Transverse colon (tissue), 4 donors: Measurements from ENCODE around the gene CCDC40. TPM values are rescaled to one million over a fixed set of nuclear protein-coding genes. Genes with fewer than 3 reads are reported as not detected.

Source experiments
- DNase-seq: peaks from one replicate; pipeline ENCODE4 v3.0.0-alpha.2; 2019
- H3K27ac ChIP-seq, 4 donors: fragments of 200-600 bp; sonication (generic); 2 replicates each; pipeline ENCODE4 v1.5.1; 2016 to 2018; ENCODE audit warnings: inconsistent platforms in 4 of 4
- H3K27me3 ChIP-seq: fragments of 200-600 bp; sonication (generic); 2 replicates; pipeline ENCODE4 v1.5.1; 2017; ENCODE audit warnings: inconsistent platforms
- H3K36me3 ChIP-seq, 4 donors: fragments of 200-600 bp; sonication (generic); 2 replicates each; pipeline ENCODE4 v1.5.1; 2017 to 2019; ENCODE audit warnings: inconsistent platforms in 4 of 4
- H3K4me1 ChIP-seq, 4 donors: fragments of 200-600 bp; sonication (generic); 2 replicates each; pipeline ENCODE4 v1.5.1; 2017 to 2020; ENCODE audit warnings: inconsistent platforms in 4 of 4
- H3K4me3 ChIP-seq, 4 donors: fragments of 200-600 bp; sonication (generic); 1 replicate in 1 of 4; 2 replicates in 3 of 4; pipeline versions ENCODE4 v1.5.1 to v1.6.1; 2017 to 2019; ENCODE audit warnings: inconsistent platforms in 4 of 4
- H3K9me3 ChIP-seq, 2 donors: fragments of 200-600 bp; sonication (generic); 2 replicates each; pipeline ENCODE4 v1.5.1; 2017 to 2019; ENCODE audit warnings: inconsistent platforms in 2 of 2
- EP300 ChIP-seq: sonication (generic); formaldehyde crosslinking; IDR thresholded peaks from one replicate; pipeline ENCODE4 v1.6.1; 2017; ENCODE audit warnings: antibody characterized with exemption, low read depth
- POLR2A ChIP-seq: fragments of 450-650 bp; IDR thresholded peaks from one replicate; pipeline ENCODE4 v1.6.1; 2016; ENCODE audit warnings: antibody characterized with exemption, mild to moderate bottlenecking, moderate library complexity
- POLR2AphosphoS5 ChIP-seq, 3 donors: sonication (generic); formaldehyde crosslinking; IDR thresholded peaks; one replicate each; pipeline ENCODE4 v1.6.1; 2016; ENCODE audit warnings: antibody characterized with exemption in 3 of 3
- WGBS, 2 donors: methylation state at CpG; one replicate each; pipeline ENCODE4 v1.1.5; 2018; ENCODE audit warnings: low coverage in 1 of 2; 5-methylcytosine and 5-hydroxymethylcytosine counted together
- in situ Hi-C, 4 donors: fragments of 200-750 bp; cut with MboI; loops; one replicate each; pipeline versions ENCODE4 v1.15.0 to v1.15.1; 2017; ENCODE audit warnings: low sequenced_read_pairs in 3 of 4, low pct_ligation_motif_present in 1 of 4, low pct_unique_long_range_greater_than_20kb in 1 of 4
- intact Hi-C: fragments of 100-400 bp; cut with DNase I; formaldehyde crosslinking; loops from one replicate; pipeline ENCODE4 v1.15.1; 2023; ENCODE audit warnings: low total_unique reads
- total RNA-seq, 4 donors: library from RNA; depleted of rRNA; stranded (reverse); fragments of >200 nt; gene quantifications; one replicate each; pipeline ENCODE4 v1.1.0, GENCODE V29; 2016
- TF ChIP-seq, protein P1 (sequence below), 5 experiments: fragments of 200-600 bp in 3 of 5; fragments of 450-650 bp in 2 of 5; sonication (generic) in 3 of 5; IDR thresholded peaks; 1 replicate in 2 of 5; 2 replicates in 3 of 5; pipeline ENCODE4 v1.5.1; 2016 to 2017; ENCODE audit warnings: antibody characterized with exemption in 5 of 5, inconsistent platforms in 3 of 5, mild to moderate bottlenecking in 2 of 5, moderate library complexity in 1 of 5

CCDC40 gene
- total RNA-seq, 4 donors from 2014 or later, result 0.75 to 2.8 (median 2.0) TPM

DNA sequence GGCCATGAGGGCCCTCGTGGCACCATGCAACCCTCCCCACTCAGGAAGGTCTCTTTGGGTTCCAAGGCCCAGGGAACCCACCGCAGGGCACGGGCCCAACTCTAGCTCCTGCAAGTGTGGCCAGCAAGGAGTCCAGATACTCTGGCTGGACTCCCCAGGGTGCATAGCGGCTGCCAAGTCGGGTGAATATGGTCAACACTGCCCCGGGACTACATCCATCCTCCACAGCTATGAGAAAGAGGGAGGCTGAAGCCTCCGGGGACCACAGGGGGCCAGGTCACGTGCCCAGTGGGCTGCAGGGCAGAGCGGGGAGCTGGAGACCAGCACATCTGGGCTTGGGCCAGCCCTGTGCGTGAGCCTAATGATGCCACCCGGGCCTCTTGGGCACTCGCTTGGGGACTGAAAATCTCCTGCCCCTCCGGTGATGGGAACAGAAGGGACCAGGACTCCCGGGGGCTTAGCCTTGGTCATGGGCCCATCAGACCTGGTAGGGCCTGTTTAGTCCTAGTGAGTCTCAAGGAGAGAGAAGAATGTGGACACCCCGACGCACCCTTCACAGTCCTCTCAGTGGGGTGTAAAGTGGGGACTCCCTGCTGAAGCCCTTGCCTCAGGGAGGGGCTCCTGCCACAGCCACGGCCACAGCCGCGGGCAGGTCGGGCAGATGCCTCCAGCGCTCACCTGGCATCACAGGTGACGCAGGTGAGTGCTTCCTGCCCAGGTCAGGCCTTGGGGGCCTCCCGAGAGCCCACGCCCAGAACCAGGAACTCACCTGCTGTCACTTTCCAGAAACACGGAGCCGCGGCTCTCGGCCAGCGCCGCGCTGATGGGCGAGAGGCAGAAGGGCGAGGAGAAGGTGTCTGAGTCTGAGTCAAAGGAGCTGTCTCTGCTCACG, 26.8 kb upstream of the CCDC40 start:
- Histone ChIP-seq H3K36me3 (no peaks in the 10 kb centered on the region), H3K9me3 (no peaks in the 10 kb centered on the region), H3K4me3 (no peak overlapping the region), H3K27ac (no peak overlapping the region), H3K4me1 (peaks cover 4 to 13% (median 8%) of the 10 kb centered on the region in 4 donors), H3K27me3 (no peaks in the 10 kb centered on the region)
- TF ChIP-seq, protein P1, sequence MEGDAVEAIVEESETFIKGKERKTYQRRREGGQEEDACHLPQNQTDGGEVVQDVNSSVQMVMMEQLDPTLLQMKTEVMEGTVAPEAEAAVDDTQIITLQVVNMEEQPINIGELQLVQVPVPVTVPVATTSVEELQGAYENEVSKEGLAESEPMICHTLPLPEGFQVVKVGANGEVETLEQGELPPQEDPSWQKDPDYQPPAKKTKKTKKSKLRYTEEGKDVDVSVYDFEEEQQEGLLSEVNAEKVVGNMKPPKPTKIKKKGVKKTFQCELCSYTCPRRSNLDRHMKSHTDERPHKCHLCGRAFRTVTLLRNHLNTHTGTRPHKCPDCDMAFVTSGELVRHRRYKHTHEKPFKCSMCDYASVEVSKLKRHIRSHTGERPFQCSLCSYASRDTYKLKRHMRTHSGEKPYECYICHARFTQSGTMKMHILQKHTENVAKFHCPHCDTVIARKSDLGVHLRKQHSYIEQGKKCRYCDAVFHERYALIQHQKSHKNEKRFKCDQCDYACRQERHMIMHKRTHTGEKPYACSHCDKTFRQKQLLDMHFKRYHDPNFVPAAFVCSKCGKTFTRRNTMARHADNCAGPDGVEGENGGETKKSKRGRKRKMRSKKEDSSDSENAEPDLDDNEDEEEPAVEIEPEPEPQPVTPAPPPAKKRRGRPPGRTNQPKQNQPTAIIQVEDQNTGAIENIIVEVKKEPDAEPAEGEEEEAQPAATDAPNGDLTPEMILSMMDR (IDR thresholded peaks at IDR 0.05), result no peak
- TF ChIP-seq POLR2A, result no peak
- TF ChIP-seq EP300, result no peak
- TF ChIP-seq POLR2AphosphoS5 (IDR thresholded peaks at IDR 0.05), result no peak
- 93% methylated on average over 30 of the region's 34 CpGs; no CpG with 5 or more reads in 1 of the 2 donors for WGBS, 2 donors
- no peak for DNase-seq
- intact Hi-C loops, result loop anchor here (10.0 kb wide), 1 partner anchor 75 kb away; no protein-coding TSS in a partner anchor
- in situ Hi-C loops, result no loop called here

DNA sequence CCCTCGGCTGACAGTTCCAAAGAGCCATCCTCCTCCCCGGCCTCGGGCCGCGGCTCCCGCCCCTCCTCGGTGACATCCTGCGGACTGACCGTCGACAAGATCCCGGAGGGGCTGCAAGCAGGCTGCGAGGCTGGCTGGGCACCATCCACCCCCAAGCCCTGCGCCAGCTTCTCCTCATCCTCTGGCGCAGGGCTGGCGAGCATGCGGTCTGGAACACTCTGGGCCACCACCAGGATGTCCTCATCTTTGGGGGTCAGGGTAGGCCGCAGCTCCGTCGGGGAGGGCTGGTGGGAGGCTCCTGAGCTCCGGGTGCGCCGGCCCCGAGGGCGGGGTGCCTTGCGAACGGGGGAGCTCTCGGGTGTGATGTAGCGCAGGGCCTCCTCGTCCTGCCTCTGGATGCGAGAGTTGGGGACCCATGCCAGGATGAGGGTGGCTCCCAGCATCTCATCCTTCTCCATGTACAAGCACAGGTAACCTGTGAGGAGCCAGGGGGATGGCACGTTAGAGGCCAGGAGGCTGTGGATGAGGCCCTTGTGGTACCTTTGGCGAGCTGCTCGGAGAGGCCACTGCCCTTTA, 26.1 kb upstream of the CCDC40 start:
- intact Hi-C loops (no loop called here), in situ Hi-C loops (no loop called here)
- Histone ChIP-seq H3K36me3 (no peaks in the 10 kb centered on the region), H3K27me3 (no peaks in the 10 kb centered on the region), H3K4me3 (no peak overlapping the region), H3K9me3 (no peaks in the 10 kb centered on the region), H3K4me1 (peaks cover 4 to 13% (median 8%) of the 10 kb centered on the region in 4 donors), H3K27ac (no peak overlapping the region)
- no peak for DNase-seq
- TF ChIP-seq POLR2A, result no peak
- no peak for TF ChIP-seq EP300
- TF ChIP-seq, protein P1 (IDR thresholded peaks at IDR 0.05), result no peak
- TF ChIP-seq POLR2AphosphoS5 (IDR thresholded peaks at IDR 0.05), result no peak
- WGBS, 2 donors, result 94 to 100% methylated on average over 1 to 33 of the region's 33 CpGs

DNA sequence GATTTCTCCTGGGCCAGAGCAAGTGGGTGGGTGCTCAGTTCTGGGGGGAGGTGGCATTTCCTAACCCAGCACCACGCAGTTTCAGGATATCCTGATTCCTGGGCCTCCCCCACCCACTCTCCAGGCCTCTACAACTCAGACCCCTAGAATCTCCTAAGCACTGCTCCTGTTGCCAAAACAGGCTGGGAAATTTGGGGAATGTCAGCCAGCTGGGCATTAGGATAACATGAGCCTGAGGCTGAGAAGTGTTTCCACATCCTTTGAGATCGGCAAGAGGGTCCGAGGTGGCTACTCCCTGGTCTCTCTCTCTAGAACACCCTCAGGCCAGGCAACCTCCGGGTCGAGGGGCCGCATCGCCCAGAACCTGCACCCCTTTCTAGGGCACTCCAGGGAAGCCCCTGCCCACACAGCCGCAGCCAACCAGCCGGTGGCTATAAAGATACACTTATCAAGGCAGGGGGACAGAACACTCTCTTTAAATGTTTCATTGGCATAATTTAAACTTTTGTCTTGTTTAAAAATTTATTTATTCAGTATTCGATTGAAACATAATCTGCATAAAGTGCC, 24.4 kb upstream of the CCDC40 start:
- H3K4me3 ChIP-seq, result no peak overlapping the region
- intact Hi-C loops (no loop called here), in situ Hi-C loops (no loop called here)
- DNase-seq, result no peak
- H3K36me3 ChIP-seq, result no peaks in the 10 kb centered on the region
- H3K4me1 ChIP-seq, result peaks cover 4 to 5% (median 4%) of the 10 kb centered on the region in 4 donors
- H3K27me3 ChIP-seq, result no peaks in the 10 kb centered on the region
- TF ChIP-seq POLR2A, result no peak
- TF ChIP-seq, protein P1 (IDR thresholded peaks at IDR 0.05), result no peak
- TF ChIP-seq POLR2AphosphoS5 (IDR thresholded peaks at IDR 0.05), result no peak
- no peak for TF ChIP-seq EP300
- WGBS, 2 donors, result 82 to 98% methylated on average over 6 to 10 of the region's 10 CpGs
- no peak overlapping the region for H3K27ac ChIP-seq
- H3K9me3 ChIP-seq, result no peaks in the 10 kb centered on the region
